HK-2 (cell line): ENCODE measurements around the gene GRPR.
A peak's percentile ranks its signal among the peaks of the same experiment; 100 is the strongest.

Experiments
- DNase-seq: peaks from one replicate; pipeline ENCODE4 v3.0.0-alpha.2; 2018; ENCODE audit not compliant: unreplicated experiment

GRPR gene

GRCh38 chrX:16123222-16123786 is at the start of gene GRPR:
TSS of gene GRPR (plus strand) at chrX:16123565. CDS start at chrX:16123954, 389 bp downstream.
- DNase-seq: peak; percentile 77

DNA sequence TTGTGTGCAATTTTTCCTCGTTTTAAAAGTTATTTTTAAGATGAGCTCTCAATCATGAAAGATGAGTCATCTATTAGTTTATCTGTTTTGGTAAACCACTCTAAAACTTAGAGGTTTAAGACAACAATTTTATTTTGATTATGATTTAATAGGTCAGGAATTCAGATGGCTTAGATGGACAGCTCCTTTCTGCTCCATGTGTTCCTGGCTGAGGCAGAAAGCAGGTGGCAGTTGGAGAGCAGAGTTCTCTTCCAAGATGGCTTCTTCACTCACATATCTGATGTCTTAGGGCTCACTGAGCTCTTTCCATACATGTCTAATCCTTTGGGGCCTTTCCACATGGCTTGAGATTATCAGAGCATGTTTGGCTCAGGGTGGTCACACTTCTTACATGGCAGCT is 48.3 kb upstream of the GRPR start:
- DNase-seq: no peak

DNA sequence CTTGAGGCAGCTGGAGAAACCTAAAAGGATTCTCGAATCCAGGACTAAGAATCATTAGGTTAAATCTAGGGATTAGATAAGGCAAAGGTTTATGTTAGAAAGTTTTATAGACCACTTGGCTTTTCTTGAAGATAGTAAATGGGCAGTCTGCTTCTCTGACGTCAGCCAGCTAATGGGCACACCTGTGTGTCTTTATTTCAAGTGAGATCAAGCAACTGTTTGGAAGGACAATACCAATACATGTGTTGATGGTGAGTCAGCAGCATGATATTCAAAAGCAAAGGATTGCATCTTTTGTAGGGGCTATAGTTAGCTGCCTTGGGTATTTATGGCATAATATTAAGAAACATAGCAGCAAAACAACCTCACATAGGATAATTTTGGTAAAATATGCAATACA is 46.5 kb upstream of the GRPR start:
- DNase-seq: no peak

DNA sequence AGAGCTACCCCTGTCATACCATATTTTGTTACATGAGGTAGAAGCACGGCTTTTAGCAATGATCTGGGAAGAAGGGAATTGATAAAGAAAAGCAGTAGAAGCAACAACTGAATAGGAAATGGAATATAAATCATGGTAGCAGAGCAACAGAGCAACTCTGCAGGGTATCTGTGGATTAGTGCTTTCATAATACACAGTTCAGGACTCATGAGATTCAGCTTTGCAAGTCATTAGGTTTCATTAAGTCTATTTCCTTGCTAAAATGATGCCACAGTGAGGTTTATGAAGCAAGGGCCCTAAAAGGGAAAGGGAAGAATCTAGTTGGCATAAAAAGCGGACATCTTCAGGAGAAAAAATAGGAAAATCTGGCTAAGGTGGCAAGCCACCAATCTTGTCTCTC is 45.6 kb upstream of the GRPR start:
- no peak for DNase-seq

- no peak for DNase-seq
Measured at GRCh38 chrX:16081357-16081756, 42.0 kb upstream of the GRPR start.

- no peak for DNase-seq
Measured at GRCh38 chrX:16082470-16083085, 40.8 kb upstream of the GRPR start.

- no peak for DNase-seq
Measured at GRCh38 chrX:16087076-16087475, 36.3 kb upstream of the GRPR start.

DNA sequence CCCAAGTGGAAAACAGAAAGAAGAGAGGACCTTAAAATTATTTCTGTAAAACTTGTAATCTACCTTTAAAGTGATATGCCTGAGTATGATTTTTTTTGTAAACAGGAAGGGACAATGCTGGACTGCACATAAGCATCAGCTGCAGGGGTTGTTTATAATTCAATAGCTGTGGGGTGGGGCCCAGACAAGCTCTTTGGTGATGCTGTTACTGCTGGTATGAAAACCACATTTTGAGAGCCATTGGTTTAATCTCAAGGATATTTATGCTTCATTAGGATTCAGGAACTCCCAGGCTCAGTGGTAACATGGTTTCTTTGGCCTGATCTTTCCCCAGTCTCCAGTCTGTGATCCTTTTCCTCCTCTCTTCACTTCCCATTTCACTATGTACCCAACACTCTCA is 34.3 kb upstream of the GRPR start:
- no peak for DNase-seq

DNA sequence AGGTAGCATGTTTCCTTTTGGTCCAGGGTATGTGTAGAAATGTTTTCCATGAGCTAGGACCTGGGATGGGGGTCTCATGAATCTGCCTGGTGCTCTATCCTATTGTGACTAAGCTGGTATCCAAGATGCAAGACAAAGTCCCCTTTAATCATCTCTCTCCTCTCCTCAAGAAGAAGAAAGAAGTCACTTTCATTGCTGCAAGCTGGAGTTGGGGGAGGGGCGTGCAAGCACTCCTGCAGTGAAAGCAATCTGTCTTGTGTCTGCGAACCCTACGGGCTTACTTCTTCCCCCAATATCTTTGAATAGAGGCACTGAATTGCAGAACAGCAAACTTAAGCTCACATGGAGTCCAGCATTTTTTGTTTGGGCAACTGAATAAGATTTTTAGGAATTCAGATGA is 27.2 kb upstream of the GRPR start:
- DNase-seq: no peak

DNA sequence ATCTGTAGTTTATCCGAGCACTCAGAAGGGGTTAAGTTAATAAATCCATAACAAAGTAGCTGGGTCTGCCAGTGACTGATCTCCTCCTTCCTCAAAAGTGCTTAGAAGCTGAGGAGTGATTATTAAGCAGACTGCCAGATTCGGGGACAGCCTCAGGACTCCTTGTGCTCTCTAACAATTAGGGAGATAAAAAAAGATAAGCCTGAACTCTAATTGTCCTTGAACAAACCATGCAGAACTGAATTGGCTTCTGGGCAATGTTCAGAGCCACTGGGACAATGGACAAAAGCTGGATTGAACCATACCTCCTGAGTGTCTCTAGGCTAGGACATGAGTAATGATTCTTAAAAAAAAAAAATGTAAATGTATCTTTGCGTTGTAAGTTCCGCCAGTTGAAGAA is 22.7 kb upstream of the GRPR start:
- DNase-seq: no peak

DNA sequence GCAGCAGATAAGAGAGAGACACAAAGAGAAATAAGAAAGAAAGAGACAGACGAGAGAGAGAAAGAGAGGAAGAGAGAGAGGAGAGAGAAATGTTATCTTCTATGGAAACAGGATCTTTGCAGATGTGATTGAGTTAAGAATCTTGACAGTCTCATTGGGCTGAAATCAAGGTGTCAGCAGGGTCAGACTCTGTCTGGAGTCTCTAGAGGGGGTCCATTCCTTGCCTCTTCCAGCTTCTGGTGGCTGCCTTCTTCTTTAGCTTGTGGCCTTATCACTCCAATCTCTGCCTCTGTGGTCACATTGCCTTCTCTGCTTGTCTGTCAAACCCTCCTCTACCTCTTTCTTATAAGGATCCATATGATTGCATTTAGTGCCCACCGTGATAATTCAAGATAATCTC is 21.8 kb upstream of the GRPR start:
- DNase-seq: no peak

DNA sequence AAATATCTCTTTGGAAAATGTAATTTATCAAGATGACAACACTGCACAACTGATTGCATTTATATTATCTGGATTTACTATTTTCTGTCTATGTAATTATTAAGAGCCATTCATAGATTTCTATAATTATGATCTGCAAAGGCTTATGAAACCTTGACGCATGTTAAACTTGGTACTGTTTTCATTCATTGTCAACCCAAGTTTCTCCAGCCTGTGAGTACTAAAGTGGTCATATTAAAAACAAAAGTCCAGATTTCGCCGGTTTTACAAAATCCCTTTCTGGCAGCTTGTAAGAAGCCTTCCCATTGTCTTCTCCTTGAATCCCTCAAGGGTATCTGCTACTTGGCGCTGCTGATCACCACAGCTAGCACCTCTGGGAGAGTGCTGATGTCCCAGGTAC is 19.7 kb upstream of the GRPR start:
- no peak for DNase-seq

DNA sequence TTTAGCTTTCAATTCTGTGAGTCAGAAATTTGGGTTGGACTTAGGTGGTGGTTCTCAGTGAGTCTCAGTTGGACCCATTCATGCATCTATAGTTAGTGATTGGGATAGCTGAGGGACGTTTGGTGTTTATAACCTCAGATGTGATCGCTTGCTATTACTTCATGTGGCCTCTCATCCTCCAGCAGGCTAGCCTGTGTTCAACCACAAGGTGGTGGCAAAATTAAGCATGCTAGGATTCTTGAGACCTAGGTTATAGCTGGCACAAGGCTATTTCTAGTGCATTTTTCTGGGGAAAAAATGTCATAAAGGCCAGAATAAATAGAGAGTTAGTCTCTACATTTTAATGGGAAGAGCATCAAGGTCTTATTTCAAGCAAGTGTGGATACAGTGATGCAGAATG is 10.9 kb upstream of the GRPR start:
- DNase-seq: no peak

DNA sequence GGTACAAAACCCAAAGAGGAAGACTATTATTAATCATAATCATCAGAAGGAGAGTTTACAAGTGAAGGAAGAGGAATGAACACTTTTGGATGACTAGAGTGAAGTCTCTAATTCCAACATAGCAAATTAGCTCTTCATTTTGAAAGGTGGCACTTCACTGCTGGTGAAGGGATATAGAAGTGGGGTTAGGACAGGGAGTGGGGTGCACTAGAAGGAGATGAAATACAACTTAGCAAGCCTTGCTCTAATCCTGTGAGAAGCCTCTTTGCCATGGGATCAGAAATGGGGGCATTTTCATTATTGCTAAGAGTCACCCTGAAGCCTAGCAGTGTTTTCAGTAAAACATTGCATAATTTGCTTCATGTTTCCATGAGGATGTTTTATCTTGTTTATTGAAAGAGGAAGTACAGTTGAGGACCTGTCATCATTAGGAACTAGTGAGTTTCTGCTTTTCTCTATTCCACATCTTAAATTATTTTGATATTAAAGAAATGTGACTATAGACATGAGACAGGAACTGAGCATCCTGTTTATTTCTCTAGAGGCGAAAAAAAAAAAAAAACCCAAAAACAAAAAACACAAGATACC is 9.3 kb upstream of the GRPR start:
- DNase-seq: no peak

DNA sequence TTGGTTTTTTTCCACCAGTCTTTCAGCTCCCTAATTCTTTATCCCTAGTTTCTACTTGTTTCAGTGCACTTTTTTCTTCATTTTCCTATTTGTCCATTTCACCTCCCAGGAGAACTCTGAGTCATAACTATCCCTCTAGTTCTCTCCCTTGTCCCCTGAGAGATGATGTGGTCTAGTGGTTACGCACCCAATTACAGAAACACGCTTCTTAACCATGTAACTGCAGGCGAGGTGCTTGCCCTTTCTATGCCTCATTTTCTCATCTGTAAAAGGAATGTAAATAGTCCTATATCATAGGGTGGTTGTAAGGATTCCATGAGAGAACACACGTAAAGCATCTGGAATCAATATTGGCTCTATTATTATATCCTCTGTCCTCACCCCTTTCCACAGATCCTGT is 8.8 kb upstream of the GRPR start:
- DNase-seq: no peak

- no peak for DNase-seq
Measured at GRCh38 chrX:16119353-16120220, 3.8 kb upstream of the GRPR start.

DNA sequence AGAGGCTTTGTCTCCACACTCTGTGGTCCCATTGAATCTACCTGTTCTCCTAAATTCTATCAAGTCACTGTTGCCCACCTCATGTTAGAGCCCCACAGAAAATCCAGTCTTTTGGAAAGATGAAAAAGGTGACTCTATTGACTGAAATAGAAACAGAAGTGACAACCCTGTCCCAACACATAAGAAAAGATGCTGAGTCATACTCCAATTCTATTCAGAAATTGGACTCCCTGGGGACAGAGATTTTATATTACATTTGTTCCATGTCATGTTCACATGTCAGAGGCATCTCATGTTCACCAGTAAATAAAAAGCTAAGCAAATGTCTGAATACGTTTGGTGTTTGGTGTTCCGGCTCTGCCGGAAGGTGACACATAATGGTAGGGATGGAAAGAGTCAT is 2.9 kb upstream of the GRPR start:
- DNase-seq: no peak

GRCh38 chrX:16124201-16124600 is 836 bp downstream of the GRPR start:
- DNase-seq: no peak

- DNase-seq: no peak
Measured at GRCh38 chrX:16125520-16126149, 2.3 kb downstream of the GRPR start.

DNA sequence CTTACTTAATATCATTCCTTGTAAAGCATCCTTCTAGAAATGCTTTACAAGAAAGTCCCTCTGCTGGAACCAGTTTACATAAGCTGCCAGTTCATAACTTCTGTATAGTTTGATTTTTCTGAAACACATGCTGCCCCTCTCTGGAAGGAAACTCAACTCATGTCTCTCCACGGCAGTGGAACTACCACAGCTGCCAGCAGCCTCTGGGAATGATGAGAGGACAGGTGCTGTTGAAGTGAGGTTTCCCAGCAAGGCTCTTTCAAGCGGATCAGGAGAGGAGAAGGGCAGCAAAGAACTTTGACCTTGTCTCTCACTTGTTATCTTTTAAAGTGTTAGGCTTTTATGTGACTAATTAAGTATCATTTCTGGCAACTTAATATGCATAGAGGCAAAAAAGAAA is 7.3 kb downstream of the GRPR start:
- DNase-seq: no peak

DNA sequence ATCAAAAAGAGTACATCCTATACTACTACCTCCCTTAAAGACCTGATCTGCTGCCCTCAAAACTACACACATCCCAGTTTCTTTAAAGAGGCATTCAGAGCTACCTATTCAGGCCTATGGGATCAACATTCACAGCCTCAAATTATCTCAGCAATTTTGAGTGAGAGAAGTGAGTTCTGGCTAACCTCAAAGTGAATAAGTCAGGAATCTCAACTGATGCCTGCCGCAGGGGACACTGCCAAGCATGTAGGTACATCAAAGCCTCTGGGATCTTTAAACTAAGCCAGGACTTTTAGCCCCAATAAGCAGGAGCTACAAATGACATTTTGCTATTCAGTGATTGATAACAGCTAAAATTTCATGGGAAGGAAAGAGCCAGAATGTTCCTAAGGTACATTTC is 11.6 kb downstream of the GRPR start:
- DNase-seq: no peak

DNA sequence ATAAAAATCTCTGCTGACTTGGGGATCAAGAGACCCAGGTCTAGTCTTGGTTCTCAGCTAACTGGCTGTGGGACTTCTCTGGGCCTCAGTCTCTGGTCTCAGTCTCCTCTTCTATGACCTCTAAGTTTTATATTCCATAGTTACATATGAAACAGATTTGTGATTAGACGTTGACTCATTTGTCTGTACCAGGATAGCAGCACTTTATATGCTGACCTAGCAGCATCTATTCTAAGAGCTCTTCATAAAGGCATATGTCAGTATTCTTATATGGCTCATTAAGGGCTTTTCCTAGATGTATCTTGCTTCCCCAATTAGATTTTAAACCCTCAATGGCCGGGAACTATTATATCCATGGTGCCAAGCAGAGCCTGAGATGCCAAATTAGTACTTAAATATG is 12.7 kb downstream of the GRPR start:
- DNase-seq: no peak
